H9 (cell line): ENCODE results near the gene RBL1. TPM values are rescaled to one million over a fixed set of nuclear protein-coding genes. Genes with fewer than 3 reads are reported as not detected.

Experiments used
- DNase-seq: peaks from one replicate; pipeline ENCODE4 v3.0.0-alpha.2; 2017
- H2AFZ ChIP-seq: one replicate; pipeline ENCODE4 v1.6.1; 2013; ENCODE audit warnings: mild to moderate bottlenecking, low read length, control low read depth, moderate library complexity
- H2AK5ac ChIP-seq: 2 replicates; pipeline ENCODE4 v1.6.1; 2013; ENCODE audit warnings: low read length, control low read depth, mixed read lengths; ENCODE audit not compliant: insufficient read length
- H2BK120ac ChIP-seq: one replicate; pipeline ENCODE4 v1.6.1; 2013; ENCODE audit warnings: low read depth, mild to moderate bottlenecking, low read length, control low read depth, inconsistent platforms; ENCODE audit not compliant: poor library complexity, severe bottlenecking
- H2BK12ac ChIP-seq: 2 replicates; pipeline ENCODE4 v1.6.1; 2013; ENCODE audit warnings: low read length, control low read depth, mixed read lengths, low read depth; ENCODE audit not compliant: insufficient read length
- H2BK15ac ChIP-seq: 2 replicates; pipeline ENCODE4 v1.6.1; 2013; ENCODE audit warnings: low read depth, low read length, control low read depth
- H2BK20ac ChIP-seq: one replicate; pipeline ENCODE4 v1.6.1; 2013; ENCODE audit warnings: low read depth, mild to moderate bottlenecking, low read length, control low read depth, inconsistent platforms; ENCODE audit not compliant: poor library complexity, severe bottlenecking
- H2BK5ac ChIP-seq: 2 replicates; pipeline ENCODE4 v1.6.1; 2013; ENCODE audit warnings: low read length, control low read depth, mixed read lengths; ENCODE audit not compliant: insufficient read length
- H3K14ac ChIP-seq: 2 replicates; pipeline ENCODE4 v1.6.1; 2013; ENCODE audit warnings: low read length, control low read depth; ENCODE audit not compliant: insufficient read depth
- H3K18ac ChIP-seq: 2 replicates; pipeline ENCODE4 v1.6.1; 2013; ENCODE audit warnings: low read depth, mild to moderate bottlenecking, mixed read lengths, low read length, control low read depth; ENCODE audit not compliant: insufficient read length
- H3K23ac ChIP-seq: 2 replicates; pipeline ENCODE4 v1.6.1; 2013; ENCODE audit warnings: low read length, control low read depth, mixed read lengths, low read depth; ENCODE audit not compliant: insufficient read length
- H3K23me2 ChIP-seq: 2 replicates; pipeline ENCODE4 v1.6.1; 2013; ENCODE audit warnings: low read depth, mild to moderate bottlenecking, mixed read lengths, low read length, control low read depth; ENCODE audit not compliant: insufficient read length, poor library complexity, severe bottlenecking
- H3K27ac ChIP-seq: 2 replicates; pipeline ENCODE4 v1.5.1; 2013; ENCODE audit warnings: low read length, control low read depth, mixed read lengths, low read depth; ENCODE audit not compliant: insufficient read length
- H3K27me3 ChIP-seq: 2 replicates; pipeline ENCODE4 v1.6.1; 2013; ENCODE audit warnings: low read length, control low read depth, inconsistent platforms; ENCODE audit not compliant: insufficient read depth
- H3K4ac ChIP-seq: 2 replicates; pipeline ENCODE4 v1.6.1; 2013; ENCODE audit warnings: low read depth, mild to moderate bottlenecking, control low read depth, inconsistent platforms, low read length, moderate library complexity
- H3K4me1 ChIP-seq: 2 replicates; pipeline ENCODE4 v1.6.1; 2013; ENCODE audit warnings: low read length, control low read depth, inconsistent platforms; ENCODE audit not compliant: insufficient read depth
- H3K4me2 ChIP-seq: 2 replicates; pipeline ENCODE4 v1.6.1; 2013; ENCODE audit warnings: low read length, control low read depth, mixed read lengths; ENCODE audit not compliant: insufficient read length, insufficient read depth
- H3K56ac ChIP-seq: 2 replicates; pipeline ENCODE4 v1.6.1; 2013; ENCODE audit warnings: low read depth, mild to moderate bottlenecking, mixed read lengths, low read length, control low read depth; ENCODE audit not compliant: insufficient read length
- H3K79me1 ChIP-seq: 2 replicates; pipeline ENCODE4 v1.6.1; 2013; ENCODE audit warnings: low read depth, mild to moderate bottlenecking, moderate library complexity, low read length, control low read depth, inconsistent platforms; ENCODE audit not compliant: insufficient read depth, poor library complexity, severe bottlenecking
- H3K79me2 ChIP-seq: 2 replicates; pipeline ENCODE4 v1.6.1; 2013; ENCODE audit warnings: low read length, control low read depth, inconsistent platforms; ENCODE audit not compliant: insufficient read depth
- H3K9ac ChIP-seq: 2 replicates; pipeline ENCODE4 v1.6.1; 2013; ENCODE audit warnings: low read length, control low read depth, mixed read lengths; ENCODE audit not compliant: insufficient read length; ENCODE audit errors: extremely low read depth
- H3K9me3 ChIP-seq: one replicate; pipeline ENCODE4 v1.6.1; 2013; ENCODE audit warnings: low read depth, low read length, inconsistent platforms; ENCODE audit not compliant: control insufficient read depth
- H3T11ph ChIP-seq: one replicate; pipeline ENCODE4 v1.6.1; 2013; ENCODE audit warnings: mild to moderate bottlenecking, low read length, control low read depth, inconsistent platforms
- H4K20me1 ChIP-seq: one replicate; pipeline ENCODE4 v1.6.1; 2013; ENCODE audit not compliant: control insufficient read depth, insufficient read length, insufficient read depth
- H4K5ac ChIP-seq: 2 replicates; pipeline ENCODE4 v1.6.1; 2013; ENCODE audit warnings: low read depth, mild to moderate bottlenecking, mixed read lengths, low read length, control low read depth; ENCODE audit not compliant: insufficient read length
- H4K8ac ChIP-seq: replicated peaks from 2 replicates; pipeline ENCODE4 v1.6.1; 2013; ENCODE audit warnings: low read length, control low read depth, mixed read lengths, low read depth; ENCODE audit not compliant: insufficient read length
- H4K91ac ChIP-seq: 2 replicates; pipeline ENCODE4 v1.6.1; 2013; ENCODE audit warnings: low read depth, mild to moderate bottlenecking, moderate library complexity, mixed read lengths, low read length, control low read depth; ENCODE audit not compliant: insufficient read length
- H3K27ac Mint-ChIP-seq, 3 experiments: 2 replicates in 2 of 3; 3 replicates in 1 of 3; pipeline ENCODE4 v1.8.0; 2020 to 2021; ENCODE audit warnings: mixed read lengths in 3 of 3, mild to moderate bottlenecking in 1 of 3, moderate library complexity in 1 of 3
- H3K27me3 Mint-ChIP-seq: 2 replicates; pipeline ENCODE4 v1.8.0; 2021; ENCODE audit warnings: low read depth, mild to moderate bottlenecking, moderate library complexity, mixed read lengths
- H3K36me3 Mint-ChIP-seq, 3 experiments: 2 replicates in 2 of 3; 3 replicates in 1 of 3; pipeline ENCODE4 v1.8.0; 2020 to 2021; ENCODE audit warnings: low read depth in 3 of 3, mixed read lengths in 3 of 3; ENCODE audit not compliant: insufficient read depth in 1 of 3
- H3K4me1 Mint-ChIP-seq, 2 experiments: 2 replicates each; pipeline ENCODE4 v1.8.0; 2020; ENCODE audit warnings: mixed read lengths in 2 of 2
- H3K4me3 Mint-ChIP-seq, 2 experiments: 2 replicates in 1 of 2; 3 replicates in 1 of 2; pipeline ENCODE4 v1.8.0; 2020 to 2021; ENCODE audit warnings: mild to moderate bottlenecking in 2 of 2, mixed read lengths in 2 of 2, moderate library complexity in 1 of 2
- H3K9me3 Mint-ChIP-seq, 2 experiments: 2 replicates in 1 of 2; 3 replicates in 1 of 2; pipeline ENCODE4 v1.8.0; 2020; ENCODE audit warnings: mild to moderate bottlenecking in 2 of 2, mixed read lengths in 2 of 2, moderate library complexity in 1 of 2
- WGBS: extraction: QIAGEN DNeasy Blood & Tissue Kit; methylation state at CpG from one replicate; pipeline ENCODE4 v1.1.7; 2013; ENCODE audit warnings: missing lambda C conversion rate, low lambda C conversion rate, mixed read lengths; ENCODE audit not compliant: insufficient read length; ENCODE audit errors: extremely low coverage; 5-methylcytosine and 5-hydroxymethylcytosine counted together
- total RNA-seq: library from RNA; stranded (reverse); gene quantifications from 2 replicates; pipeline ENCODE4 v1.2.1, GENCODE V29; 2021
- TF ChIP-seq, protein P1 (sequence below): fragments of 200-600 bp; sonication (generic); conservative IDR thresholded peaks from 3 replicates; pipeline ENCODE4 v1.8.0; 2021; ENCODE audit warnings: antibody characterized with exemption, mild to moderate bottlenecking

The RBL1 gene
- total RNA-seq, 1 experiment from 2014 or later, result 14.1 TPM

DNA sequence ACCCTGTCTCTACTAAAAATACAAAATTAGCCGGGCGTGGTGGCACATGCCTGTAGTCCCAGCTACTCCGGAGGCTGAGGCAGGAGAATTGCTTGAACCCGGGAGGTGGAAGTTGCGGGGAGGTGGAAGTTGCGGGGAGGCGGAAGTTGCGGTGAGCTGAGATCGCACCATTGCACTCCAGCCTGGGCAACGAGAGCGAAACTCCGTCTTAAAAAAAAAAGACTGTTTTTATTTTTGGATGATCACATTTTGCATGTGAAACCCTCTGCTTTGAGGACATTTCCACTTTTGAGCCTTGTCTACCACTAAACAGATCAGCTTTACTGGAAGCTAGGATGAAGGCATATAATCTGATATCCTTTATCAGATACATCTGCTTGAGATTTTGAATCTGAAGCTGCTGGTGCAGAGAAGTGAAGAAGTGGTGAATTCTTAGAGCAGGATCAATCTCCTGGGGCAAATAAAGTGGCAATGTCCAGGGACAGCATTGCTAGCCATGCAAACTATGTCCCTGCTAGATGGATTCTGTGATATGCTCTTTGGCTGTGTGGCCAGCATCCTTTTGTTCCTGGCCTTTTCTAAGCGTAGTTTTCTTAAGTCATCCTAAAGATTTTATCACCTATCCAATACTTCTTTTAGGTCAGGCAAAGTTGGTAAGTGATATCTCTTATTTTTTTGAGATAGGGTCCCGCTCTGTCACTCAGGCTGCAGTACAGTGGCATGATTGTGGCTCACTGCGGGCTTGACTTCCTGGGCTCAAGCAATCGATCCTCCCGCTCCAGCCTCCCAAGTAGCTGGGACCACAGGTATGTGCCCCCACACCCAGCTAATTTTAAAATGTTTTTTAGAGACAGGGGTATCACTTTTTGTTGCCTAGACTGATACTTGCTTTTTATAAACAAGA lies 23.3 kb downstream of the RBL1 start:
- Histone ChIP-seq H2BK12ac (no peak overlapping the region), H2AK5ac (no peak overlapping the region), H4K20me1 (no peaks in the 10 kb centered on the region)

More for the DNA sequence above, 23.3 kb downstream of the RBL1 start:
- Histone ChIP-seq H4K8ac (no peak overlapping the region), H2BK15ac (no peak overlapping the region), H2BK20ac (no peak overlapping the region), H3K14ac (no peak overlapping the region), H3K27me3 (no peaks in the 10 kb centered on the region), H3K4ac (no peak overlapping the region), H3K79me2 (no peaks in the 10 kb centered on the region), H3T11ph (no peak overlapping the region), H3K56ac (no peak overlapping the region), H3K23me2 (no peaks in the 10 kb centered on the region), H2BK120ac (no peak overlapping the region), H4K5ac (no peak overlapping the region), H4K91ac (no peak overlapping the region), H2AFZ (no peak overlapping the region), H3K18ac (no peak overlapping the region), H3K27ac (no peak overlapping the region), H3K9ac (no peak overlapping the region), H3K23ac (no peak overlapping the region), H2BK5ac (no peak overlapping the region), H3K4me2 (no peak overlapping the region), H3K79me1 (no peaks in the 10 kb centered on the region), H3K9me3 (no peaks in the 10 kb centered on the region), H3K4me1 (no peaks in the 10 kb centered on the region)
- Mint-ChIP-seq H3K9me3 (peaks cover 10% of the 10 kb centered on the region in 2 experiments), H3K27me3 (no peaks in the 10 kb centered on the region; the same call in 1 of the 2 replicates), H3K4me3 (no peak overlapping the region), H3K36me3 (peaks cover 24 to 50% (median 48%) of the 10 kb centered on the region in 3 experiments), H3K27ac (no peak overlapping the region), H3K4me1 (no peaks in the 10 kb centered on the region)
- TF ChIP-seq, protein P1, sequence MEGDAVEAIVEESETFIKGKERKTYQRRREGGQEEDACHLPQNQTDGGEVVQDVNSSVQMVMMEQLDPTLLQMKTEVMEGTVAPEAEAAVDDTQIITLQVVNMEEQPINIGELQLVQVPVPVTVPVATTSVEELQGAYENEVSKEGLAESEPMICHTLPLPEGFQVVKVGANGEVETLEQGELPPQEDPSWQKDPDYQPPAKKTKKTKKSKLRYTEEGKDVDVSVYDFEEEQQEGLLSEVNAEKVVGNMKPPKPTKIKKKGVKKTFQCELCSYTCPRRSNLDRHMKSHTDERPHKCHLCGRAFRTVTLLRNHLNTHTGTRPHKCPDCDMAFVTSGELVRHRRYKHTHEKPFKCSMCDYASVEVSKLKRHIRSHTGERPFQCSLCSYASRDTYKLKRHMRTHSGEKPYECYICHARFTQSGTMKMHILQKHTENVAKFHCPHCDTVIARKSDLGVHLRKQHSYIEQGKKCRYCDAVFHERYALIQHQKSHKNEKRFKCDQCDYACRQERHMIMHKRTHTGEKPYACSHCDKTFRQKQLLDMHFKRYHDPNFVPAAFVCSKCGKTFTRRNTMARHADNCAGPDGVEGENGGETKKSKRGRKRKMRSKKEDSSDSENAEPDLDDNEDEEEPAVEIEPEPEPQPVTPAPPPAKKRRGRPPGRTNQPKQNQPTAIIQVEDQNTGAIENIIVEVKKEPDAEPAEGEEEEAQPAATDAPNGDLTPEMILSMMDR, result no peak
- no CpG with 5 or more reads among the region's 17 CpGs for WGBS
- no peak for DNase-seq
